Activated CD4-positive, alpha-beta T cell treated with anti-CD3 and anti-CD28 coated beads, Interleukin-2, amount 50 U/mL, for 24 hours (primary cell): Measurements from ENCODE around the gene ABO.
"Not testable (repeated sequence)": the region's sequence is repeated elsewhere in the genome, so short reads cannot be mapped to it uniquely, and the experiment has no call there.

Source experiments
- DNase-seq, 2 donors: peaks; one replicate each; pipeline ENCODE4 v3.0.0-alpha.2; 2020; ENCODE audit warnings: low read depth in 1 of 2, low spot score in 1 of 2

ABO gene

GRCh38 chr9:133275105-133276000 lies at the start of gene ABO:
Gene ABO (minus strand): TSS chr9:133275201.
- DNase-seq = no peak

- no peak for DNase-seq
Observed at GRCh38 chr9:133323991-133324703, 49.1 kb upstream of the ABO start.

DNA sequence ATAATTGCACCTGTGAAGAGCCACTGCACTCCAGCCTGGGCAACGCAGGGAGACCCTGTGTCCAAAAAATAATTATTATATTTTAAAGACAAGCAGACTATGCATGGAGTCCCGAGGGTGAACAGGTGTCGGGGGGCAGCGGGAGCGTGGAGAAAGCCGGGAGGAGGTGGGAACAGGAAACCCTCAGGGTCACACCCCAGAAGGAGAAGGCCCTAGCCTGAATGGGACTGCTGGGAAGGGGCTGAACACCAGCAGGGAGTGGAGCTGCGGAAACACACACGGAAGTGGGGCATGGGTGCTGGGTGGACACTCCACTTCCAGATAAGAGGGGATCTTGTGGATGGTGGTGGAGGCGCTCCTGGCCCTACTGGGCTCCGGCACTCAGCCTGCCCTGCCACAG lies 48.2 kb upstream of the ABO start:
- no peak for DNase-seq

DNA sequence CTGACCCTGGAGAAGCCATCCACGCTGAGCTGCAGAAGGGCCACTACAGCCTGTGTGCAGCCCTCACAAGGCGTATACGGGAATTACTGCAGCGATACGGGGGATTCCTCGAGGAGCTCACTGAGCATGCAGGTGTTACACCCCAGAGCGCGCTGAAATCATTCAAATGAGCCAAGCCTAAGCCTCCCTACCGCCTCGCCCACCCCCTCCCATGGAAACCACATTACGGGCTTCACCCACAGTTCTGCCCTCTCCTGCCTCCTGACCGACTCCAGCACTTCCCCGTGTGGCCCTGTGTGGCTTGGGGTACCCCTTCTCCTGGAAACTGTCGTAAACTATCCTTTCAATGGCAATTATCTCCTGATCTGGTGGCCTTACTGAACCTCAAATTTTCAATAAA lies 47.7 kb upstream of the ABO start:
- DNase-seq = no peak

DNA sequence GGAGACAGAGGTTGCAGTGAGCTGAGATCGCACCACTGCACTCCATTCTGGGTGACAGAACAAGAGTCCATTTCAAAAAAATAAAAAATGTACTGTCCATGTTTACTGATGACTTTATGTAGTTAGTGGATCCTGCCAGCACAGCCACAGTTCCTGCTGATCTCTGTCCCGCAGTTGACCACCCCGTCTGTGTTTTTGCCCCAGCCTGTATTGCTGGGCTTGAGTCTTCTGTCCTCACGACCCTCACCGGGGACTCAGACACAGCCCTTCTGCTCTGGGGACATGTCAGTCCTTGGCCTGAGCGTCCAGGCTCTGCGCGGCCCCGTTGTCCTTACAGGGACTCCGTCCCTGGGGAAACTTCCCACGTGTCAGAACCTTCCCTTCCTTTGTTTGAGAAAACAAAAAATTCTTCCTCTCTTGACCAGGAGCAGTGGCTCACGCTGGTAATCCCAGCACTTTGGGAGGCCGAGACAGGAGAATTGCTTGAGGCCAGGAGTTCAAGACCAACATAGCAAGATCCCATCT lies 46.5 kb upstream of the ABO start:
- no peak for DNase-seq

DNA sequence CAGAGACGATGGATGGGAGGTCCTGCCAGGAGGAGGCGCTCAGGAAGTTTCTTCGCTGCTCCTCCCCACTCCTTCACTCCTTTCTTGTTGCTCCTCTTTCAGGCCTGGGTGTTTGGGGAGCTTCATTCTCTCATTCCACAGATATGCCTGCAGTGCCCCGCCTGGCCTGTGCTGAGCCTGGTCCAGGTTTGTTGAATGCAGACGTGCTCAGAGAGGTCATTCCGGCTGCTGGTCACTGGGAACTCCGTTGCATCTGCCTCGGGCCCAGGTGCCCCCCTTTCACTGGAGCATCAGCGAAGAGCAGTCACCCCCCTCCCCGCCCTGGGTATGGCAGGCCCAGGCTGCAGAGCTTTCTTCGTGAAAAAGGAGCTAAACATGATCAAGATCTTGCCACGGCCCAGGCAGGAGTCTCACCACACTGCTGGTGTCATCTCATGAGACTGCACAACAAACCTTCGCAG lies 45.5 kb upstream of the ABO start:
- DNase-seq = no peak

DNA sequence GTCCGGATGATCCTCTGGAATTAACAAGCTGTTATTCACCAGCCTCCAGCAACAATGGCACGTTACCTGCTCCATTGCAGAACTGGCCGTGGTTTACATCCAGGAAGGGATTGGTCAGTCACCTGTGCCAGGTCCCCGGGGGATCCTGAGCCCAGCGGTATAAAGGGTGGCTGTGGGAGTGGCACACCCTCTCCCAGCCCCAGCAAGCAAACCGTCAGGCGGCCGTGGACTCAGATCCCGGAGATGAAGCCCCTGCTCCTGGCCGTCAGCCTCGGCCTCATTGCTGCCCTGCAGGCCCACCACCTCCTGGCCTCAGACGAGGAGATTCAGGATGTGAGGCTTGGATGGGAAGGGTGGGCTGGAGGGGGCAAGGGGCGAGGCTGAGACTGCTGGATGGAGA lies 42.5 kb upstream of the ABO start:
- DNase-seq = not testable (repeated sequence)

DNA sequence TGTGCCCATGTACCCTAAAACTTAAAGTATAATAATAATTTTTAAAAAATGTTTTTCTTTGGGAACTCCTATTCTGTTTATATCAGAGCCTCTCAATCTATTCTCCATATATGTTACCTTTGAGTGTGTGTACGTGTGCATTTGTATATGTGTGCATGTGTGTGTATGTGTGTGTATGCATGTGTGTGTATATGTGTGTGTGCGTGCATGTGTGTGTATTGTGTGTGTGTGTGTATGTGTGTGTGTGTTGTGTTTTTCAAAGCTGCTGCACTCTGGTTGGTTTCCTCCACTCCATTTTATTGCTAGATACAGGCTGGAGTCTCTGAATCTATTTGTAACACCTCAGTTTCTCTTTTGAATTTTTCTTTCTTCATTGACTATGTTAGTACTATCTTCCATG lies 41.0 kb upstream of the ABO start:
- DNase-seq = no peak

DNA sequence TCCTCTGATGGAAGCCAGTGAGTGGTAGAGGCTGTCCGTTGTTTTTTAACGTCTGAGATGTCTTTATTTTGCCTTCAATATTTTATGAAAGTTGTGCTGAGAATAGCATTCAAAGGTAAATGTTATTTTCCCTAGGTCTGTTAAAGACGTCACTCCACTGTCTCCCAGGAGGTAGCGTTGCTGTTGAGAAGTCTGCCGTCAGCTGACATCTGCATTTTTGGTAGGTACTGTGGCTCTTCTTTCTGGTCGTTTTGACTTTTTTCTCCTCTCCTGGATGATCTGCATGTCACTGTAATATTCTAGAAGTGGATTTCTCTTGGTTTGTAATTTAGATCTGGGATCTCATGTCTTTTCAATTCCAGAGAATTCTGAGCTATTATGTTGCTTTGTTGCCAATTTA lies 34.6 kb upstream of the ABO start:
- no peak for DNase-seq

DNA sequence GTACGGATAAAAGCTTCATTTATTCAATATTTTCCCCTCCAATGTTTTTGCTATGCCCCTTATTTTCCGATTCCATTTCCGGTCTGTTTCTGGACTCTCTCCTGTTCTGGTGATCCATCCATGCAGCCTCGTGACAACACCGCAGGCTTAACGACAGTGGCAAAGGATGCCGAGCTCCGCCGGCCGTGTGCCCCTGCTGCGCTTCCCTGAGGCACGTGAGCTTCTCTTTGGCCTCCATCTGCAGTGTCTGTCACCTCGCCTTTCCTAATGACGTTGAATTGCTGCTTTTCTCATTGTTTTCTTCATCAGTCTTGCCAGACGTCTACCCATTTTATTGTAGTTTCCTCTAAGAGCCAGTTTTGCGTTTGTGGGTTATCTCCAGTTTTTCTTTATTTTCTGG lies 32.3 kb upstream of the ABO start:
- DNase-seq = no peak

GRCh38 chr9:133306242-133307204 lies 31.5 kb upstream of the ABO start:
- no peak for DNase-seq

GRCh38 chr9:133305731-133306130 lies 30.7 kb upstream of the ABO start:
- no peak for DNase-seq

DNA sequence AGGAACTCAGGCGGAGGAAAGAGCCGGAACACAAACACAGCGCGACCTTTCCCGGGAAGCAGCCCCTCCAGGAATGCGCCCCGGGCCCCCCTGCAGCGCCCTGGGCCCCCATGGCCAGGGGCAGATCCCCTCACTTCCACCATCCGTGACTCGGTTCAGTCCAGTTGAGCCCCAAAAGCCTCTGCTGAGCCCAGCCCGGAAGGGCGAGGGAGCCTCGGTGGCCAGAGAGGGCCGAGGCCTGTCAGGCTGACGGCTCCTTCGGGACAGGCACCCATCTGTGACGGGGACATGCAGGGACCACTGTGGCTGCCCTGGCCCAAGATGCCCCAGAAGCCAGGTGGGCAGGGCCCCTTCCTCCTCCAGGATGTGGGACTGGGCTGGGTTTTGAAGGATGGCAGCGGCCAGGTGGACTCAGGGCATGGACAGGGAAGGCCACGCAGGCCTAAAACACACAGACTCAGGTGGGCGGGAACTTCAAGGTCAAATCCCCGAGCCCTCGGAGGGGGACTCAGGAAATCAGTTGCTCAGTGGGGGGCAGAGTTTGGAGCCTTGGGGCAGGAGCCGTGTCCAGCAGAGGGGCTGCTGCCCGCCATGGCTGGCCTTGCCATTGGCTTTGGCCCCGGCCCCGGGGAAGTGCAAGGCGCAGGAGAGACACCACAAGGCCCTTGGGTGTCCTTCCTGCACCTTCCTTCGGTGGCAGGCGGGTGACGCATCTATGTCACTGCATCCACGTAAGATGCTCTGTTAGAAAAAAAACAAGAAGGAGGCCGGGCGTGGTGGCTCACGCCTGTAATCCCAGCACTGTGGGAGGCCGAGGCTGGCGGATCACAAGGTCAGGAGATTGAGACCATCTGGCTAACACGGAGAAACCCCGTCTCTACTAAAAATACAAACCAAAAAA lies 29.7 kb upstream of the ABO start:
- DNase-seq = no peak

DNA sequence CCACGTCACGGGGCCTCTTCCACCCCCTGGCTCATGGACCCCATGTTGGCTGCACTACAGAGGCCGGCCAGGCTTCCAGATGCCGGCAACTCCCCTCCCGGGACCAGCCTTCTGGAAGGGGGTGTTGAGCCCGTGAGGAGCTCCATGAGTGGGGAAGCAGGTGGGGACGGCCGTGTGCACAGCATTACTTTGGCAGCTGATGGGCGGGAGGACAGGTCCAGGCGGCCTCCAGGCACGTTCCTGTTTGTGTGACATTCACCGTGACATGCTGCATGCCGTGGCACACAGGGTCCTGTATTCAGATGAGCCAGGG lies 29.1 kb upstream of the ABO start:
- DNase-seq = no peak

- DNase-seq = no peak
Observed at GRCh38 chr9:133303266-133304157, 28.5 kb upstream of the ABO start.

DNA sequence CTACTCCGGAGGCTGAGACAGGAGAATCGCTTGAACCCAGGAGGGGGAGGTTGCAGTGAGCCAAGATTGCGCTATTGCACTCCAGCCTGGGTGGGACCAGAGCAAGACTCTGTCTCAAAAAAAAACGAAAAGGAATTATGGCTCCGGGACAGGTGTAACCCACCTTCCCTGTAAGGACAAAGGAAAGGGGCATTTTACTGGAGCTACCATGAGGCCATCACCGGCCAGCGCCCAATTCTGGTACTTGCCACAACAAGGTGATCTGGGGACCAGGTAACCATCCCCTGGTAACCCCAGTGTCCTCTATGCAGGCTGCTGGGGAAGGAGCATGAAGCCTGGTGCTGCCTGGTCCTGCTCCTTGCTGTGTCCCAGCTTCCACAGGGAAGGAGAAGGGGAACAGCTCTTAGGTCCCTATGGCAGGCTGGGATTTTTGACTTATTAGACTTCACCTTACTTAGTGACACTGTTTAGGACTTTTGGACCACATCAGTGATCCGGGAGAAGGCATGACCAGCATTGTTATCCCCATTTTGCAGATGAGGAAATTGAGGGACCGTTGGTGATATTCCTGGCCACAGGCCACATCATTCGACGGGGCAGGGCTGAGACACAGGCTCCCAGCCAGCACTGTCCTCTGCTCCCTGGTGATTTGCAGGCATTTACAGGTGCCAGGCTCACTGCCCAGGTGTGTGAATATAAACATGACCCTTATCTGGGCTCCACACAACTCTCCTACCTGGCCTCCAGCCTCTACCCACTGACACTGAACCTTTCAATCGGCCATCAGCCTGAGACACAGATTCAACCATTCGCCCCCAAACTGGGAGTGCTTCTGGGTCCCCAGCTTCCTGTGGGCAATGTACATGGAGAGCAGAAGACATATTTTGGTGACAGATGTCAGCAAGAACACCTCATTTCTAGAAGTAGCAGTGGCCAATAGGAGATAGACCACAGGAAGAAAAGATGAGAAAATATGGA lies 26.5 kb upstream of the ABO start:
- DNase-seq = no peak

- not testable (repeated sequence) for DNase-seq
Observed at GRCh38 chr9:133299996-133300395, 25.0 kb upstream of the ABO start.

DNA sequence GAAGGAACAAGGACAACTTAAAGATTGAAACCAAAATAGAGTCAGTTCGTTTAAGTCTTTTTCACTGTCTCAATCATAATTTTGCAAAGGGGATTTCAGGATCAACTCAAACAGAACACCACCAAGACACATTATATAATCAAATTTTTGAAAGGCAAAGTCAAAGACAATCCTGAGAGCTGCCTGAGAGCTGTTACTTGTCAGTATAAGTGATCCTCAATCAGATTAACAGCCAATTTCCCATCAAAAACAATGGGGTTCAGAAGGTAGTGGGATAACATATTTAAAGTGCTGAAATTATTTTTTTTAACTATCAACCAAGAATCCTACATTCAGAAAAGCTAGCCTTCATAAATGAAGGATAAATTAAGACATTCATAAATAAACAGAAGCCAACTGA lies 19.3 kb upstream of the ABO start:
- DNase-seq = no peak
